Stimulated activated CD8-positive, alpha-beta memory T cell treated with anti-CD3 and anti-CD28 coated beads, Interleukin-15, amount 100 ng/mL, for 48 hours (primary cell): ENCODE data around the gene IQGAP2.

Source experiments
- DNase-seq, 2 donors: peaks; one replicate each; pipeline ENCODE4 v3.0.0-alpha.2; 2020; ENCODE audit warnings: low read depth in 2 of 2

The IQGAP2 gene

GRCh38 chr5:76610196-76610595 is 207.1 kb downstream of the IQGAP2 start:
- DNase-seq = no peak

DNA sequence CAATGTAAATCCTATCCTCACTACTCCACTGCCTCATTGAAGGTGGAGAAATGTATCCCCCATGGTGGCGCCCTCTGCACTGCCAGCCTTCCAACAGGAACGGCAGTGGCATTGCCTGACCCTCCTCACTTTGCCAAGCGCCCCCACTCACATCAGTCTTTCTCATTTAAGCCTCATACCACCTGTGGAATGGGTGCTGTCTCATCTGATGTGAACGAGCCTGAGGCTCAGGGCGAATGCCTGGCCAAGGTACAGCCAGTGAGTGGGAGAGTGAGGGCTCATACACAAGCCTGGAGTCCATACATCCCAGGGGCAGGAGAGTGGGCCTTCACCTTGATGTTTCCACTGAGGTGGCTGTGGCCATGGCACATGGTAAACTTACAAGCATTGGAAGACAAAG is 209.9 kb downstream of the IQGAP2 start:
- DNase-seq = no peak

- DNase-seq = no peak
Measured at GRCh38 chr5:76615759-76616158, 212.7 kb downstream of the IQGAP2 start.

GRCh38 chr5:76616206-76616605 is 213.1 kb downstream of the IQGAP2 start:
- DNase-seq = no peak

DNA sequence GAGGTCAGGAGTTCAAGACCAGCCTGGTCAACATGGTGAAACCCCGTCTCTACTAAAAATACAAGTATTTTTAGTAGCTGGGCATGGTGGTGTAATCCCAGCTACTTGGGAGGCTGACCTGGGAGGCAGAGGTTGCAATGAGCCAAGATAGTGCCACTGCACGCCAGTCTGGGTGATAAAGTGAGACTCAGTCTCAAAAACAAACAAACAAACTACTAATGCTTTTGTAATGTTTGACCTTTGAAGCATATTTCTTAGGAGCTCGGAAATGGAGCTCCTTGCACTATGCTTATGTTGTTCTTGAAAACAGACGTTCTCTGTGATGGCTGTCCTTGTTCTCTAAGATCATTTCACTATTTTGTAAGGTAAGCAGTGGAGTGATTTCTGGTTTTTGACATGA is 214.1 kb downstream of the IQGAP2 start:
- DNase-seq = no peak

GRCh38 chr5:76617675-76618074 is 214.6 kb downstream of the IQGAP2 start:
- DNase-seq = no peak

DNA sequence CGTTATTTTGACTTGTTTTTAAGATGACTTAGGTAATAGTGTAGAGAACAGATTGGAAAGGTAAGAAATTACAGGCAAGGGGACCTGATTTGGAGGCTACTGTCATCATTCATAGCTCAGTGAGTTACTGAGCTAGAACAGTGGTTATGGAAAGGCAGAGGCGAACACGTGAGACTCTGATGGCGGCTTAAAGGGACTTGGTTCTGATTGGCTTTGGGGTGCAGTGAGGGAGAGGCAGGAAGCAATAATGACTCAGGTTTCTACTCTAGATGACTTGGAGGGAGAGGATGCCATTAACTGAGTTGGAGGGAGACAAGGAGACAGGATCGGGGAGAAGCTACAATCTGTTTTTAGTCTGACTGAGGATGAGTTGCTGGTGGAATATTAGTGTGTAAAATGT is 217.1 kb downstream of the IQGAP2 start:
- DNase-seq = no peak

DNA sequence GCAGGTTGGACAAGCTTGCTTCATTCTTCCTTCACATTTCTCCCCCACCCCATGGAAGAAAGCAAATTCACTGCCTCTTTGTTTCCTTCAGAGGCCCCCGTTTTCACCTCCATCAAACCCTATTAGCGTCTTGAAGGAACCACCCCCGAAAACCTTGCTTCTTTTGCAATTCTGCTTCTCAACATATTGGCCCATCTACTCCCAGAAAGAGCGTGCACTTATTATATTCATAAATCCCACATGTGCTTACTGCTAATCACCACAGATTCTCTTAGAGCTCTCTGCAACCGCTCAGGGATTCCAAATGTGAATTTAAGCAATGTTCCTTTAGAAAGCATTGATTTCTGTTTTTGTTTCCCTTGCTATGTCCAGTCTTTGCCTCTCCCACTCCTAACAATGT is 219.0 kb downstream of the IQGAP2 start:
- DNase-seq = no peak

- no peak for DNase-seq
Measured at GRCh38 chr5:76622973-76623596, 220.0 kb downstream of the IQGAP2 start, which contains the start of gene F2RL2. F2RL2 (minus strand) TSS chr5:76623403; CDS start chr5:76623230, 173 bp downstream.

GRCh38 chr5:76625087-76625815 is 222.2 kb downstream of the IQGAP2 start:
- no peak for DNase-seq

DNA sequence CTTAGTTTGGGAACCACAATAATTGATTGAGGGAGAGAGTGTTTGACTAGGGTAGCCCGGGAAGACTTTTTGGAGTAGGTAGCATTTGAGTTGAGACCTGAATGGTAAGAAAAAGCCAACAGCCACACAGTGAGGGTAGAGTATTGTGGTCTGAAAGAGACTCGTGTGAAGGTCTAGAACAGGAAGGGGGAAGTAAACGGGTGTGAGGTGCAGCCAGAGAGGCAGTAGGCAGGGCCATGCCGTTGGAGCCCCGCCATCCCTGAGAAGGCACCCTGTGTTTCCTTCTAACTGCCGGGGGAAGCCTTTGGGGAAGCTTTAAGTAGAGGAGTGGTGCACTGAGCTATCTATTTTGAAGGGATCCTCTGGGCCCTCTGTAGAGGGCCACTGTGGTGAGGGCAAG is 223.7 kb downstream of the IQGAP2 start:
- DNase-seq = no peak

- no peak for DNase-seq
Measured at GRCh38 chr5:76634661-76635060, 231.6 kb downstream of the IQGAP2 start.

- no peak for DNase-seq
Measured at GRCh38 chr5:76637490-76637889, 234.4 kb downstream of the IQGAP2 start.

GRCh38 chr5:76638479-76638878 is 235.4 kb downstream of the IQGAP2 start:
- DNase-seq = no peak

DNA sequence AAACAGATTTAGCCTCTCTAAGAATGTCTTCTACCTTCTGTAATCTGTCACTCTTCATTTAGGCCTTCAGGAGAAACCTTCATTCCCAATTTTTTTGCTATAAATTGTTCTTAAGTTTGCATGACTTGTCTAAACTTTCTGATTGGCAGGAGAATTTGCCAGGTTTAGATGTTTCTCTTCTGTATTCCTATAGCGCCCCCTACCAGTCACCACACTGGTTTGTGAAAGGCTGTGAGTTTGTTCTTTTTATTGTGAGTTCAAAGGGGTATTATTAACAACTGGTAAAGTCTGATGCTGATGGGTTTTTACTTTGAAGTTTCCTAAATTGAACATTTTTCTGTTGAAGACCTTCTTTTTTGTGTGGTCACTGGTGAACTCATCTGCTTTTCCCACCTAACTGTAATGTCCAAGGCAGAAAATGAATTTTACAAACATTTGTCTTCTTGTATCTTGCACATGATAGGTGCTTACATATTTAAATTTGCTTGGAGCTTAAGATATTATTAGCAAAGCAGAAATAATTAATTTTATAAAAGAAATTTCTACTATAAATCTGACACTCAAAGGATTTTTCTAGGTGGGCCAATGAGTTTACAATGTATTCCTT is 238.5 kb downstream of the IQGAP2 start:
- DNase-seq = peak; percentile 16 to 28

DNA sequence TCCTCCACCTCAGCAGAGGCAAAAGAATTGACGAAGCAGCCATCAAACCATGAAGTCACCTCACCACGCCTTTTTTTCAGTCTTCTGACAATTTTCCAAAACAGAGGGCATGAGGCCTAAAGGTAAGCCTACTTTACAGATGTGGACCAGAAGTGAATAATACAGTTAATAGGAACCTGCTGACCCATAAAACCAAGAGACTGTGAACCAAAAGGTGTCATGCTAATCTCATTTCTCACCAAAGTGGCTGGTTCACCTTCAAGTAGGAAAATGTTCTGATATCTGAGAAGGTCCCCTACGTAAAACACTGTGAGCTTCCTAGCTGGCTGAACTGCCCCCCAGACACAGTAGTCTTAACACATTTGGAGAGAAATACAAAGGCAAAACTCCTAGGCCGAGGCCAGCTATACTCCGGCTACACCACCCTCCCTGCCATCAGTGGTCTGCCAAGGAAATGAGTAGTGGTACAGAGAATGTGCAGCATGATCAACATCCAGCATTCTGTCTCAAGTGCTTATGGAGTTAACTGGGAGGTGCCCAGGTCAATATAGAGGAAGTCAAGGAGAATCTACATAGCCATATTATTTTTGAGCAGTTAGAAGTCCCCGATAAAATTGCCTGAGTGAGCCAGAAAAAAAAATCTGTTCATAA is 239.4 kb downstream of the IQGAP2 start:
- DNase-seq = no peak

GRCh38 chr5:76643371-76643770 is 240.3 kb downstream of the IQGAP2 start:
- no peak for DNase-seq

- DNase-seq = no peak
Measured at GRCh38 chr5:76649140-76649539, 246.1 kb downstream of the IQGAP2 start.

DNA sequence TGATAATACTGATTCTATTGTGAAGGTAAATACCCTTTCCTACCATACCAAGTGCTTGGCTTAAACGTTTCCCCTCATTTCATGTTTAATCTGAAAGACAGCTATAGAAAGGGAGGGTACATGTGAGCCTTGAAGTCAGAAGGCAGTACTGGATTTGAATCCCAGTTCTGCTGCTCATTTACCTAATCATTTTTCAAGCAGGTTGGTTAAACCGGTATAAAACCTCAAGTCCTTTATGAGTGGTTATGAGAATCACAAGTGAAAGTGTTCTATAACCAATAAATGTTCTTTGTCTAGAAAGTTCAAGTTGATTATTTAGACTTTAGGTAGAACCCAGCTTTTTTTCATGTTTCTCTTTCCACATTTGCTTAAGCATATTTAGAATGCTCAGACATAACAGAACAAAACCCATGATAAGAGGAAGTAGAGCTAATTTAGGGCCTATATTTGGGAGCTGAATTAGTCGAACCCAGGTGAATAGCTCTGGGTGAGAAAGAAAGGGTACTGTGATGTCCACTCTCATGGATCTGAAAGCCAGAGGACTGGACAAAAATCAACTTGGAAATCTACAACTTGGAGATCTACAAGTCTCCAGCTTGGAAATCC is 249.8 kb downstream of the IQGAP2 start:
- DNase-seq = no peak

DNA sequence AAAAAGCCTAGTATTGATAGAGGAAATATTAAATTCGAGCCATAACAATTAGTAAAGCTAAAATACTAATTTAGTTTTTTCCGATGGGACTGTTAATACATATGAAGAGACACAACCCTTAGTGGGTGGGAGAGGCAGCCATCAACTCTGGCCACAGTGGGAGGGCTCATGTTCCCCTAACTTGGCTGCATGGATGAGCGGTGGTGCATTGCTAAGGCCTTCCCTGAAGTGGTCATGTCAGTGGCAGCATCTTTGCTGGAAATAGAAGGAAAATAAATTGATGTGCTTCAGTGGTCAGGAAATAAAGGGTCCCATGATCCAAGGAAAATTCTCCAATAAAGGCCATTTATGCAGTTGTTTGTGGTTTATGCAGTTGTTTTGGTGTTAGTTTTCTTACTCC is 254.0 kb downstream of the IQGAP2 start:
- DNase-seq = no peak

DNA sequence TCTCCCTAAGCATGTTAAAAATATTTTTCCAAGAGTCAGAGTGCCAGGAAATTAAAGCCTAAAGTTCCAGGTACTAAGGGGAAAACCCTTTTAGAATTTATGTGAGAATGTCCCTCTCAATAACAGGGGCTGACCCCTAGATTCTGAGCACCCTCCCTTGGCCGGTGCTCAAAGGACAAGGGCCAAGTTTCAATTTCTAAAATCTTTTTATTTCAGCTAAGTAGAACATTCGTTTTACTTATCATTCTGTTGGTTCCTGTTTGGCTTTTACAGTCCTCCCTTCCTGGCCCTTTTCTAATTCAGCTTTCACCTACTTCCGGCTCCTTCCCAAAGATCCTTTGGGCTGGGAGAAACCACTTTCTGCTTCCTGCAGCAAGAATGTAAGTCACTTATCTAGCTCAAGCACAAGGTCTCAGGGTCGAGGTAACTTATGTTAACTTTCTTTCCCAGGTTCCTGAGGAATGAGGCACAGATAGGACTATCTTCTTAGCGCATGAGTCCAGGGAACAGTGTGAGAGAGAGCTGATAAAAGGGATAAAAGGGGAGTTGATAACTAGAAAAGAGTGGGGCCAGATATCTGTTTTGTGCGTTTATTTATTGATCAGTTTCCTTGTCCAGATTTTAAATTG is 254.7 kb downstream of the IQGAP2 start:
- DNase-seq = no peak

DNA sequence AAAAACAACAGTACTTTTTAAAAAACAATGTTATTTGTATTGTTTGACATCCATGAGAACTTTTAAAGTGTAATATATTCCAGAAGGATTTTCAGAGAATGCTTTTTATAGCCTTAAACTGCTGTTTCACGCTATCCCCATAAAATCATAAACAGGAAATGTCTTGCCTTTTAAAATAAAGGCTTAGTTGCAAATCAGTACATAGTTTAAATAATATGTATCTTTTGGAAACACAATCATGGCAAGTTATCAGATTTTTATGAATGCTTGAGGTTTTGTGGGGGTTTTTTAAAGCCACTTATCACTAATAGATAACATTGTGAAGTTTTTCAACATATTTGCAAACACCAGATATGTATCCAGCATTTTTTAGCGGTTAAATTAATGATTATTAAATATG is 257.3 kb downstream of the IQGAP2 start:
- DNase-seq = no peak
